ENCODE results near the gene RHOB.
"Not testable (repeated sequence)": the region's sequence is repeated elsewhere in the genome, so short reads cannot be mapped to it uniquely, and the experiment has no call there.

RHOB gene

DNA sequence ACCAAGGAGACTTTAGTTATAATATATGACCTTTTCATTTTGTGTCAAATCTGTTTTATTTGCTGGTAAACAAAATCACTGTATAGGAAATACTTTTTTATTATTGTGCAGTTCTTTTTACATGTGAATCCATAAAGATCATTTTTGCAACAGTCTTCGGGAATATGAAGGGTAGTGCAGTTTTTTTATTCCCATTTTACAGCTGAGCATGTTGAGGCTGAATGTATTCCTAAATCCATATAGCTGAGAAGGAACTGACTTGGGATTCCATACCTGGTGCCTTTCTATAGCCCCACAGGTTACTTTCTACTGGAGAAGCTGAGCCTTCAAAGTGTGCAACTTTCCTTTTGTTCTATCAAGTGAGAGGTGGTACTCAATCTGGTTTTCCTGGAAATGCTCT is 29.6 kb downstream of the RHOB start:
- DNase-seq (ENCODE audit: low spot score) = no peak

DNA sequence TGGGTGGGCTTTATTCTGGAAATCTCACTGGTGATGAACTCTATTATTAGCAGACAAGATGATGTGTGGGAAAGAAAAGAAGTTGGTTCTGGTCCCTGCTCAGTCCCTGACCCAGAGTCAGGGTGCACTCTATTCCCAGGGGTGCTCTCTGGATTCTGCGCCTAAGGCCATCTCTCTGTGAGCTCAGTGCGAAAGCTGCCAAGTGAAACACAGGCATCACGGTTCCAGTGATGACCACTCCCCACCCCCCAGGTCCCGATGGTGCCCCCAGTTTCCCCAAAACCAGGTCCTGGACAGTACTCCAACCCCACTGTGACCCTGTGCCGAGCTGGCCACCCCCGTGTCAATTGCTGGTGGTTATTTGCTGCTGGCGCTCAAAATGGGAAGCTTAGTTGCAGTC is 30.1 kb downstream of the RHOB start:
- DNase-seq (ENCODE audit: low spot score) = no peak

DNA sequence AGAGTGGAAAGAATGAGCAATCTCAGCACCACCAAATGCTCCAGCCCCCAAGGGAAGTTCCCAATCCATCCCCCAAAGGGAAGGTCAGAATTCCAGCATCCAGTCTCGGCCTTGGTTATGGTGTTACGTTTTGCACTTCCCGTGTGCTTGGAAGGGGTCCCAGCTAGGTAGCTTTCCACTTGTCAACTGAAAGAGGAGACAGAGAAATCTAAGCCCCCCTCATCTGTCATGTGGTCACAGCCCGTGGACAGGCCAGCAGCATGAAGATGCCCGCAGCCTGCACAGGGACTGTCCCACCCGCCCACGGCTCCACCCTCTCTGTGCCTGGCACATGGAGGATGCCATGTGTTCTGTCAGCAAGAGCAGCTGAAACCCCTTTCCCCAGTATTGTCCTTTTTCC is 32.1 kb downstream of the RHOB start:
- DNase-seq (ENCODE audit: low spot score) = no peak

DNA sequence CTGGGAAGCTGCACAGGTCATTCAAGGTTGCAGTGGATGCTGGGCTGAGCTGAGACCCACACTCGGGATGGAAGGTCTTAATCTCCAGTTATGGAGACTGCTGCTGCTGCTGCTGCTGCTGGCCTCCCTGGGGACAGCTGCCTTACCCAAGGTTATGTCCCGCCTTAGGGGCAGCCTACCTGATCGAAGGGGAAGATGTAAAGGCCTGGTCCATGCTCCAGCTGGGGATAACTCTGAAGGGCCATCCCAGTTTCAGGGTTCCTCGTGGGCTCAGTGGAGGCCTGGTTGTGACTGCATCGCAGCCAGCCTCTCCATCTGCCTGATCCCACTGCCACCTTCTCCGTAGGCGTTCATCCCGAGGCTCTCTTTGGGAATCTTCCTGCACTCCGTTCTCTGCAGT is 33.0 kb downstream of the RHOB start:
- no peak for DNase-seq (ENCODE audit: low spot score)

DNA sequence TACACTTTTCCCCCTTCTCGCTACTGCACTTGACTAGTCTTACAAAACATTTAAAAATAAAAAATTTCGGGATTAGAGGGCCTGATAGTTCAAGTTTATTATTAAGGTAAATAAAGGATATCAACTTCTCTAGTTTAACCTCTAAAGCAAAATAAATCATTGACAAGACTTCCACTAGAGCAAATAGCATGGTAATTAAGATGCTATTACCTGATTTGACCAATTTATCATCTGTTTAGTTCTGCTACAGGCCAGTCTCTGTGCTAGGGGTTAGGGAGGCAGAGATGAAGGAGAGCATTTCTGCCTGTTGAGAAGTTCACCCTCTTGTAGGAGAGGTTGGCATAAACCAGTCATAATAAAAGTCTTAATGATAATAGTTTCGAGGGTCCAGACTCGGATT is 34.0 kb downstream of the RHOB start:
- no peak for DNase-seq (ENCODE audit: low spot score)

DNA sequence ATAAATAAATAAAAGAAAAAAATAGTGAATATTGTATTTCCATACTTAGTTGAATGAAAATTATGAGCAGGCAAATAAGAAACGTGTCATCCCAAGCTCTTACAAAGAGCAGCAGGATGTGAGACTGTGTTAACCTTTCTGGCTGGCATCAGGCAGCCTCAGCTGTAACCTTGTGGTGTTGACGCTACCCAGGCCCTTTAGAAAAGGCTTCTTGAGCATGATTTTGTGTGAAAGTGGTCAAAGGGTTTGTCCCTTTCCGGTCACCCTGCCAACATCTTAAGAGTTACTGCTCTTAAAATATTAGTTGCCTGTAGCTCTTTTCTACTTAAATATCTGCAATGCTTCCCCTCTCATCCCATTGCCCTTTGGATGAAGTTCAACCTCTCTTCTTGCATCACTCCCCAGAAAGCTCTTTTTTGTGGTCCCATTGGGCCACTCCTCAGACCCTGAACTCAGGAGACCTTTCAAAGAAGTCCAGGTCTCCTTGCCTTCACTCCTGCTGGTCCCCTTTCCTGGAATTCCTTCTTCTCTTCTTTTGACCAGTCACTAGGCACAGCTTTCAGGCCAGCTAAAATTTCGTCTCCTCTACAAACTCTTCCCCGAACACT is 35.0 kb downstream of the RHOB start:
- DNase-seq (ENCODE audit: low spot score) = no peak

DNA sequence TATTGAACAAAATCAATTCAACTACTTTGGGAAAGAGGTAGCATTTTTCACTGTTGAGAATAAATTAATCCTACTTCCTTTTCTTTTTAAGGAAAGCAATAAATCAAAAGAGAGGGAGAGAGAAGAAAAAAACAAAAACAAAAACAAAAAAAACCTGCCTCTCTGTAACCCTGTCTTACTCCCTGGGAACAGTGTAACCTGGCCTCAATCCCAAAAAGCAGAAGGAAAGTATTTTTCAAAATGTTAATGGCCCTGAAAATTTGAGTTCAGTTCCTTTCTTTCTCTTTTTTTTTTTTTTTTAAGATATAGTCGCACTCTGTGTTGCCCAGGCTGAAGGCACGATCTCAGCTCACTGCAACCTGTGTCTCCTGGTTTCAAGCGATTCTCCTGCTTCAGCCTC is 35.9 kb downstream of the RHOB start:
- DNase-seq (ENCODE audit: low spot score) = no peak

DNA sequence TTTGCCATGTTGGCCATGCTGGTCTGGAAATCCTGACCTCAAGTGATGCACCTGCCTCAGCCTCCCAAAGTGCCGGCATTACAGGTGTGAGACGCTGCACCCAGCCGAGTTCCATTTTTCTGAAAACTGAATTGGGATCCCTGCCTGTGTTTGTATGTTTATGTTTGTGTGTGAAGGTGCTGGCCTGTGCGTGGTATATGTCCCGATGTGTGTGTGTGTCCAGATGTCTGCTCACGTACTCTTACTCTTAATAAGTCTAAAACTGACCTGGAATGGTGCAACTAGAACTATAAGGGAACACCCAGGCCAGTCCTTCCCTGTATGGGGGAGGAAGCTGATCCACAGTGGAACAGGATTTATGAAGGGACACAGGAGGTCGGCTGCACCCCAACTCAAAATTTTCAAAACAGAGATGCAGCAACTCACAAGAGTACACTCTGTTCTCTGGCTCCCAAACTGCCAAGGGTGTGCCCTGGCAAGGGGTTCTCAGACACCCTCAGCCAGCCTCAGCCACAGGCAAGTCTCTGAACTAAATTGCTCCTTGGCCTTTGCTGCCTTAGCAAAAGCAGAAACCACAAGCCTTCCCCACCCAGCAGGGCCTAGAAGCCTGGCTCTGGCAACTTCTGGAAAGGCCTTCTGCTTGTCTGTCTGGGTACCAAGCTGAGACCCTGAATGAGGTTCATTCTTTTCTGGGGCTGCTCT is 36.5 kb downstream of the RHOB start:
- DNase-seq (ENCODE audit: low spot score) = no peak

DNA sequence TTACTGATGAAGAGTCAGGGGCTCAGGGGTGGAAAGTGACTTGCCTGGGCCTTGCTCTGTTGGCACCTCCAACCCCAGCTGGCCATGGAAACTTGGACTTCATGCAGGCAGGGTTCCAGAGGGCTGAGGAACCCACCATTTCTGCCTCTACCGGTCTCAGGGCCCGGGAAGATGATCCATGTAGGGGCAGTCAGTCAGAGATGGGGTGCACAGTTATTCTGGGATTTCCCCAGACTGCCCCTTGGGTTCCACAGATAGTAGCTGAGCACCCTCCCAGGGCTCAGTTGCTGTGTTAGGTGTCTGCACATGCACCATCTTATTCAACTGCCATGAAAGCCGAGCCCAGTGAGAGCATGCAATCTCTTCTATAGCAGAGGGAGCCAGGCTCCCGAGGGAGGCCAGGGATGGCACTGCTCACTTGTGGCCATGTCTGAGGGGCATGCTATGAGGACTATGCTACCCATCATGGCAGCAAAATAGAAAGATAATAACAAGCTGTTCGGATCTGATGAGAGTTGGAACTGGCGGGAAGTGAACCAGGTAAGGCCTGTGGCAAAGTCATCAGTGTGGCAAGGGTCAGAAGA is 37.3 kb downstream of the RHOB start:
- DNase-seq (ENCODE audit: low spot score) = no peak

DNA sequence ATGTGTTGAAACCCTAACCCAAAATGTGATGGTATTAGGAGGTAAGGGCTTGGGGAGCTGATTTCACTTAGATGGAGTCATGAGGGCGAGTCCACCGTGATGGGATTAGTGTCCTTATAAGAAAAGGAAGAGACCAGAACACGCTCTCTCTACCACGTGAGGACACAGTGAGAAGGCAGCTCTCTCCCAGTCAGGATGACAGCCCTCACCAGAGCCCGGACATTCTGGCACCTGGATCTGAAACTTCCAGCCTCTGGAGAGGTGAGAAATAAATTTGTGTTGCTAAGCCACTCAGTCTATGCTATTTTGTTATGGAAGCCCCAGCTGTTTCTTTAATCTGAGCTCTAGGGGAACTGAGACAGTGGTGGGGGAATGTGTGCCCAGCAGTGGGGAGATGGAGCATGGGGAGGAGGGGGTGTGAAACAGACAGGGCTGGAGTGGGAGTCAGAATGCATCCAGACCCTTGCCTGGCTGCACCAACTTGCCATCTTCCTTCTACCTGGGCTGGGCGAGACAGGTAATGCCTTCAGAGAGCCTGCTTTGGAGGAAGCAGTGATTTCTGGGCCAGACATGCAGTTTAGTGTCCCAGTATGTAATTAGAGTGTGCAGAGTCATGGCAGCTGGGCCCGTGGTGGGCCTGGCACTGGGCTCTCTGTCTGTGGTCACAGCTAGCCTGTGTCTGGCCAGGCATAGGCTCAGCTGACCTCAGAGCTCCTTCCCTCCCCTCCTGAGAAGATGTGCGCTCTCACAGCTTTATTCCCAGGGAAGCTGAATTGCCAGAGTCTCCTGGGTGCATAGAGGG is 38.1 kb downstream of the RHOB start:
- DNase-seq (ENCODE audit: low spot score) = no peak

DNA sequence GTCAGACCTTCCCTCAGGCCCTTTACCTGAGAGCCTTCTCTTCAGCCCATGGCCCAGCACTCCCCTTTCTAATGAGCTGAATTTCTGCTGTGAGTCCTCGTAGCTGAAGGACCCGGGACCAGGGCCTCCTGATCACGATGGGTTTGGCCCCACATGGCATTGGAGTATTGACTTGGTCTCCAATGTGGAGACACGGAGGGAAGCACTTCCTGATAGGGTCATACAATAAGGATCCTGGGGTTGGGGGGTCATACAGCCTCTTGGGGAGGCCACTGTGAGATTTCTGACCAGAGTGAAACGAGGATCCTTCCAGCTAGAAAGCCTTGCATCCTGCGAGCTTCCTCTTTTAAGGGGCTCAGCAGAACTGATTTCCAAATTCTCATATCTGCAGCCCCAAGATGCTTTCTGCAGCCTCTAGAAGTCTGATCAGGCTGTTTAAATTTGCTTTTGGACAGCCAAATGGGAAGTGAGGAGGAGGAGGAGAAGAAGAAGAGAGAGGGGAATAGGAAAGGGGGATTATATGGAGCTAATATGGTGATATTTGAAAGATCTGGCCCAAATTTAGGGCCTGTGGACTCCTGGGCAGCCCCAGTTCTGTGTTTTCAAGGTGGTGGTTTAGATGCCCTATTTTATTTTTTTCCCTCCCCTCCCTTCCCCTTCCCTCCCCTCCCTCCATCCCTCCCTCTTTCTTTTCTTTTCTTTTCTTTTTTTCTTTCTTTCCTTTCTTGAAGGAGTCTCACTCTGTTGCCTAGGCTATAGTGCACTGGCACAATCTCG is 38.9 kb downstream of the RHOB start:
- DNase-seq (ENCODE audit: low spot score) = no peak

DNA sequence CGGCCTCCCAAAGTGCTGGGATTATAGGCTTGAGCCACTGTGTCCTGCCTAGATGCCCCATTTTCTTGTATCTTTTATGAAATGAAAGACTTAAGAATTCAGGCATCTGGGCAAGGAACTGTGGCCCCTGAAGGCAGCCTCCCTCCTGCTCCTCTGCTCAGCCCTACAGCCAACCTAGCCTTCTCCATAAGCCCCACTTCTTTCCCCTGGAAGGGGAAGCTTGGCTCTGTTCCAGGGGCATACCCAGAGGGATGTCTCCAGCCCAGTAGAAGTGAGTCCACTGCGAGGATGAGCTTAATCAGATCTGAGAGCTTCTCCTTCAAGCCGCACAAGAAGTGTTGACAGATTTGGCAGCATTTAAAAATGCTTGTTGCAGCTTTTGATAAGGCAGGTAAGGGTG is 39.7 kb downstream of the RHOB start:
- no peak for DNase-seq (ENCODE audit: low spot score)

DNA sequence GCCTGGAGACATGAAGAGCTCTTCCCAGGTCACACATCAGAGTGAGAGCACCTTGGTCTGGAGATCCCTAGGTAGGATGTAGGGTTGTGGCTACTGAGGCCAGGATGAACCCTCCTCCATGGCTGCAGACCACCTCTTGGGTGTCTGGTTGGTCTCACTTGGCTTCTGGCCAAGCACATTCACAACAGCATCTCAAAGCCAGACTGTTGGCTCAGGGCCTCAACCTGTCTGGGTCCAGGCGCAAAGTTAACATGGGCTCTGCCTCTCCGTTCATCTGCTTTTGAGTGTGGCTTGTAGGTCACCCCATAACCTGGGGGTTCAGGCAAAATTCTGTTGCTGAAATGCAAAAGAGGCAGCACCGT is 40.1 kb downstream of the RHOB start:
- DNase-seq (ENCODE audit: low spot score) = no peak

DNA sequence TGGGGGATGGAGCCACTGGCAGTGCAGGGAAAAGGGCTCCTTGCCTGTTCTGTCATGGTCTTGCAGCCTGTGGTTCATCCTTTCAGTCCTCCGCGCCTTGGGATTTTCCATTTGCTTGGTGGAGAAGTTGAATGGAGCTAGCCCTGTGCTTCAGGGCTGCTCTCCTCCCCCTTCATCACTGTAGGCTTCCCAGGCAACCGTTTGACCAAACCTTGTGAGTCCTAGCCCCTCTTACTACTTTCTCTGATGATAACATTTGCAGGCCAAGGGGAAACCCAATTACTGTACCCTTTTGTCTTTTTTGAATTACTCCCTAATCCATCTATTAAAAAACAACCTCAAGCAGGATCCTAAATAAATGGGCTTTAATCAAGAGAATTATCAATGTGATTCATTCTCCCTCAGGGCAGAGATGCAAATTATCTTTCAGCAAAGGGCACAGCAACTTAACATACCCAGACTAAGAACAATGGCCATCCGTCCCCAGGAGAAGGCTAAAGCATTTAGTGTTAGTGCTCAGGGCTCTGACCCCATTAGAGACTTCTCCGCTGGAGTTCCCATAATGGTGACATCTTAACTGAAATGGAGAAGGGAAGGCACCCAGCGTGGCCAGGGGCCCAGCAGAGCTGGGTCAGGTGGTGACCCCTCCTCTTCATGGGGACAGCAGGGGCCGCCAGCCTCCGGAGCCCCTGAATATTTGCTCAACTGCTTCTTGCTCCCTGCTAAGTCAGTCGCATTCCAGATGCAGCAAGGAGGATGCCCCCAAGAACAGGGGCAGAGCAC is 40.7 kb downstream of the RHOB start:
- no peak for DNase-seq (ENCODE audit: low spot score)

DNA sequence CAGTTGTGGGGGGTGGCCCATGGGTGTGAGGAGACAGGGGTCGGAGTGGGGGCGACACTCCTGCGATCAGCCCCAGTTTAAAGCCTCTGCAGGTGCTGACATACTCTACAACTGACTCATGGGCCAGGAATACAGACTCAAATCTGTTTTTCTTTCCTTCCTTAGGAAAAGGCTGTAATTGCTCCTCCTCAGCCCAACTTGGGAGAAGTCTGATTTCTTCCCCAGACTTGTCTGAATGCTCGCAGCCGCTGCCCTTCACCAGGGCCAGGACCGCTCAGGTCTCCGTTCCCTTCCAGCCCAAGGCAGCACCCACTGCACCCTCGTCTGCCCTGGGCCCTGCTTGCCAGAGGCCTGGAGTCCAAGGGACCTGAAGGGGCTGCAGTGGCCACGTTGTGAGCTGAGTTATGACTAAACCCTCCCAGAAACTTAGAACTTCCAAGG is 41.3 kb downstream of the RHOB start:
- no peak for DNase-seq (ENCODE audit: low spot score)

DNA sequence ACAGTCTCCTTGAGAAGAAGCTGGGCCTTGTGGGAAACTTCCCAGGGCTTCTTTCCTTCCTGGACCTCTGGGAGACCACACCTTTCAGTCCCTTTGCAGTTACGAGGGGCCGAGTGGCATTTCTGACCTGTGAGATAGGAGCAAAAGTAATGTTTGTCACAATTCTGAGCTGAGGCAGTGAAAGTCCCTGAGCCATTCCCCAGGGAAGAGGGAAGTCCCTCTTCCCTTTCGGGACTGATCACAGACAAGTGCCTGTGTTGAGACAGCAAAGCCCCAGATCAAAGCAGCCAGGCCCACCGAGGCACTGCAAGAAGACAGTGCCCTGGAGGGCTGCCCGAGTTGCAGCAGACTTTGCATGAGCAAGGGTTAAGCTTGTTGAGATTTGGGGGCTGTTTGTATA is 41.9 kb downstream of the RHOB start:
- no peak for DNase-seq (ENCODE audit: low spot score)

DNA sequence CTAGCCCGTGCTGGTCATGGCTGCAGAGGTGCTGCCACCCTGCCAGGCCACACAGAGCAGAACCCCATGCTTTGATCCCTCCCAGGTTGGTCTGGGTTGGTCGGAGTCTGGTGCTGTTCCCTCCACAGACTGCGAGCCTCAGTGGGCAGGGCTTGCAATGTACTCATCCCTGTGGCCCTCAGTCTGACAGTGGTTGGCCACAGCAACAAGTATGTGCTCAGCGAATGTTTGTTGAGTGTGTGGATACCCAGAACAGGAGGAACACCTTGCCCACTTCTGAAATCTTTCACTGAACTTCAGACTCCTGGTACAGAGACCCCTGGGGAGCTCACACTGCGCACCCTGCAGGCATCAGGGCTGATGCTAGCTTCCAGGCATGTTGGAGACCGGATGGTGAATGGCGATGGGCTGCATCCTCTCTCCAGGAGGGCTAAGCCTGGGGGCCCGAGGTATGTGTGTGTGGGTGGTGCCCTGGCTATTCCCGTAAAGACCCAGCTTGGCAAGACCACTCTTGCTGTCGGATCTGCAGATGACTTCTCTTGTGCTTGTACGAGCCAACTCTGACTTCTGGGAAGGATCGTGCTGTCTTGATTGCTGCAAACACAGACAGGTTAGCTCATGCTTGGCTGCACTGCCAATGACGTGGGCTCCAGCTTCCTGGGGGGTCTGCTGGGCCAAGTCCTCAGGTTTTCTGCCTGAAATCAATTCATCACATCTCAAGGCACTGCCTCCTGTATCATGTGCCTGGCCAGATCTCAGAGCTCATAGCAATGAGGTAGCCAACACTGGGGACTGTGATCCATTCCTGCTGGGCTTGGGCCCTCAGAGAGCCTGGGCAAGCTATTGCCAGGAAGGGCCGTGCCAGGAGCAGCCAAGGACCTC is 43.7 kb downstream of the RHOB start:
- no peak for DNase-seq (ENCODE audit: low spot score)

DNA sequence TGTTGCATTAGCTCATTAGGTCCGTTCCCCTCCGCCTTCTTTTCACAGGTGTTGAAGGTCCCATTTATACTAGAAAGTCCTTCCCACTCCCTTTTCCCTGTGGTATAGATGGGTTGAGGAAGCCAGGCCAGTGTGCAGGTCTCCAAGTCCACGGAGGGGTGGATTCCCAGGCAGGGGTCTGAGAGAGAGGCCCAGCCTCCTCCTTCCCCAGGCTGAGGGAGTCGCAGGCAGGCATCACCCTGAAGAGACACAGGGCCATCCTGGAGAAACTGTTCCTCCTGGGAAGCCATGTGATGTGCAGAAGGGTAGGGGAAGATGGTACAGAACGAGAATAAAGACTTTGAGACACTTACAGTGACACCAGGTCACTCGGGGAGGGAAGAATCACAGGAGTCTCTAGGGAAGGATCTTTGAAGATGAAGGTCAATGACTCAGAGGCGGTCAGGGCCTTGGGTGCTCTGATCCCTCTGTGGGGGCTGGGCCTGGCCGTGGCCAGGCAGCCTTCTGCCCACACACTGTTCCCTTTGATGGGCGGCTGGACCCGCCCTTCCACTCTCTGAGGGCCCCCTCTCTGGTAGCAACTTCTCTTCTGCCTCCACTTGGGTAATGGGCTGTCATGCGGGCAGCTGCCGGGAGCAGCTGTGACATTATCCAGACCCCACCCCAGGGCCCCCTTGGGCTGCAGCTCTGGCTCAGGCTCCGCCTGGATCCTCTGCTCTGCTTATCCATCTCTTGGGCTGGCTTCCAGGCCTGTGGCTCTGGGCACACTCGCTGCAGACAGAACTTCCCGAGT is 45.1 kb downstream of the RHOB start:
- DNase-seq (ENCODE audit: low spot score) = no peak

DNA sequence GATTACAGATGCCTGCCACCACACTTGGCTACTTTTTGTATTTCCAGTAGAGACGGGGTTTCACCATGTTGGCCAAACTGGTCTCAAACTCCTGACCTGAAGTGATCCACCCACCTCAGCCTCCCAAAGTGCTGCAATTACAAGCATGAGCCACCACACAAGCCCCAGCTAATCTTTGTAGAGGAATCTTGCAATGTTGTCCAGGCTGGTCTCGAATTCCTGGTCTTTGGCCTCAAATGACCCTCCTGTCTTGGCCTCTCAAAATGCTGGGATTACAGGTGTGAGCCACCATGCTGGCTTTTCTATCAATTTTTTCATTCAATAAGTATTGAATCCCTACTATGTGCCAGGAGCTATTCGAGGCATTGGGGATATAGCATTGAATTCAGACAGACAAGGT is 46.2 kb downstream of the RHOB start:
- DNase-seq (ENCODE audit: low spot score) = not testable (repeated sequence)

DNA sequence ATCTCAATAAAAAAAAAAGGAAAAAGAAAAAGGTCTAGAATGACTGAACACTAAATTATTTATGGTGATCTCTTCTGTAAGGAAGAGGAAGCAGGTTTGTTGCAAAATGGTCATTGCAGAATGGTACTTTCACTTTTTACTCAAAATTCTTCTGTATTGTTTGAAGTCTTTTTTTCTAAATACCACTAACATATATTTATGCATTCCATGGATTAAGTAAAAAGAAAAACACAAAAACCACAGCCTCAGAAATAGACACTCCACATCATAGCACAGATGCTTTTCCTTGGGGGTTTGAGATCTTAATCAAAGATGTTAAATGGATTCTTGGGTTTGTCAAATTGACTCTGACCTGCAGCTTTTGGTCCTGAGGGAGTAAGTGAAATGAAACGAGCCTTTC is 47.4 kb downstream of the RHOB start:
- no peak for DNase-seq (ENCODE audit: low spot score)

Data from CD4-positive, alpha-beta T cell treated with Interleukin-6 at 100 ng/mL for 8 hours (primary cell).